Superior temporal gyrus (tissue), 1 donor: Measurements from ENCODE around the gene SPATA25.
"Not testable (repeated sequence)": the region's sequence is repeated elsewhere in the genome, so short reads cannot be mapped to it uniquely, and the experiment has no call there.

ENCODE experiments used
- DNase-seq: peaks from one replicate; pipeline ENCODE4 v3.0.0-alpha.2; 2016; ENCODE audit errors: extremely low spot score

Gene SPATA25

GRCh38 chr20:45887346-45887715 is at the start of gene SPATA25:
Gene SPATA25, minus strand, starts transcription at chr20:45887622. Its CDS starts 32 bp downstream, at chr20:45887590.
- DNase-seq: no peak

GRCh38 chr20:45935416-45936046 is 48.1 kb upstream of the SPATA25 start:
- DNase-seq: peak; percentile 72

GRCh38 chr20:45934586-45935415 is 47.4 kb upstream of the SPATA25 start, which contains the start of gene PCIF1:
Gene PCIF1, plus strand, starts transcription at chr20:45934683. Its CDS starts 4,317 bp downstream, at chr20:45939000.
- DNase-seq: peak; percentile 99

- DNase-seq: no peak
These were observed 46.7 kb upstream of the SPATA25 start for GRCh38 chr20:45934046-45934585.

GRCh38 chr20:45933266-45934045 is 46.0 kb upstream of the SPATA25 start:
- peak; percentile 66 for DNase-seq

GRCh38 chr20:45931680-45932079 is 44.3 kb upstream of the SPATA25 start:
- DNase-seq: not testable (repeated sequence)

- DNase-seq: no peak
These were observed 39.9 kb upstream of the SPATA25 start for GRCh38 chr20:45927071-45927878.

- DNase-seq: no peak
These were observed 39.3 kb upstream of the SPATA25 start for GRCh38 chr20:45926731-45927070.

- no peak for DNase-seq
These were observed 38.5 kb upstream of the SPATA25 start for GRCh38 chr20:45925821-45926506.

GRCh38 chr20:45924391-45925261 is 37.2 kb upstream of the SPATA25 start:
- peak; percentile 44 for DNase-seq

- no peak for DNase-seq
These were observed 34.1 kb upstream of the SPATA25 start for GRCh38 chr20:45921337-45922189.

- DNase-seq: no peak
These were observed 33.3 kb upstream of the SPATA25 start for GRCh38 chr20:45920462-45921336.

- no peak for DNase-seq
These were observed 32.3 kb upstream of the SPATA25 start for GRCh38 chr20:45919542-45920399.

GRCh38 chr20:45918779-45919537 is 31.5 kb upstream of the SPATA25 start:
- no peak for DNase-seq

- no peak for DNase-seq
These were observed 30.8 kb upstream of the SPATA25 start for GRCh38 chr20:45918182-45918737.

- peak; percentile 44 for DNase-seq
These were observed 30.3 kb upstream of the SPATA25 start for GRCh38 chr20:45917790-45918141.
